ENCODE measurements around the gene HDAC10. TPM values are rescaled to one million over a fixed set of nuclear protein-coding genes. Genes with fewer than 3 reads are reported as not detected.
A peak's percentile ranks its signal among the peaks of the same experiment; 100 is the strongest.
"Not testable (repeated sequence)": the region's sequence is repeated elsewhere in the genome, so short reads cannot be mapped to it uniquely, and the experiment has no call there.

Gene HDAC10
- total RNA-seq, 1 experiment from 2014 or later, result 4.2 TPM

DNA sequence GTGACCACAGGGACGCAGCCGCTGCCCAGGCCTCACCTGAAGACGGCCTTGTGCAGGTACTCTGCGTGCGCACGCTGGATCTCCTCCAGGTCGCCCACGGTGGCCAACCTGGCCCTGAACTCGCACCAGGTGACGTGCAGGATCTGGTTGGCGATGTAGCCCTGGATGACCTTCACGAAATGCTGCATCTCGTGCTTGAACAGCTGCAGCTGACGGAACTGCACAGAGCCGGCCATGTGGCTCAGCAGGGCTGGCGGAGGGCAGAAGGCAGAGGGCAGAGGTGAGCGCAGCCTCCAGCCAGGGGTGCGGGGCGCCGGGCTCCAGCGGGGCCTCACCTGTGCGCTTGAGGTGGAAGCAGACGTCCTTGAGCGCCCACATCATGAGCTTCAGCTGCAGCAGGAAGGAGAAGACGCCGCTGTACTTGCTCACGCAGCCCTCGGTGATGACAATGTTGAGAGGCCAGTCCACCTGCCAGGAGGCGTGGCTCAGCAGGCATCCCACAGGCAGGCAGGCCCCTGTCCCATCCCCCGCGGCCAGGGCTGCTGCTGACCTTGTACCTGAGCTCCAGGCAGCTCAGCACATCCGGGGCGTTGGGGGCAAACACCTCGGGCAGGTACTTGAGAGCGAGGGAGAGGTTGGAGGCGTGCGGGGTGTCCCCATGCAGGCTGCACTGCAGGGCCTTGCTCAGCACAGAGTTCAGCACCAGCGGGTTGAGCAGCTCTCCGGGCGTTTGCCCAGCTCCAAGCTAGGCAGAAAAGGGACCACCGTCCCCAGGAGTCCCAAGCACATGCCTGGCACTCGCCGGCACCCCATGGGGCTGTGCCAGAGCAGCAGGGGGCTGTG is 32.7 kb downstream of the HDAC10 start:
- no peak for DNase-seq (ENCODE audit: low read depth)

DNA sequence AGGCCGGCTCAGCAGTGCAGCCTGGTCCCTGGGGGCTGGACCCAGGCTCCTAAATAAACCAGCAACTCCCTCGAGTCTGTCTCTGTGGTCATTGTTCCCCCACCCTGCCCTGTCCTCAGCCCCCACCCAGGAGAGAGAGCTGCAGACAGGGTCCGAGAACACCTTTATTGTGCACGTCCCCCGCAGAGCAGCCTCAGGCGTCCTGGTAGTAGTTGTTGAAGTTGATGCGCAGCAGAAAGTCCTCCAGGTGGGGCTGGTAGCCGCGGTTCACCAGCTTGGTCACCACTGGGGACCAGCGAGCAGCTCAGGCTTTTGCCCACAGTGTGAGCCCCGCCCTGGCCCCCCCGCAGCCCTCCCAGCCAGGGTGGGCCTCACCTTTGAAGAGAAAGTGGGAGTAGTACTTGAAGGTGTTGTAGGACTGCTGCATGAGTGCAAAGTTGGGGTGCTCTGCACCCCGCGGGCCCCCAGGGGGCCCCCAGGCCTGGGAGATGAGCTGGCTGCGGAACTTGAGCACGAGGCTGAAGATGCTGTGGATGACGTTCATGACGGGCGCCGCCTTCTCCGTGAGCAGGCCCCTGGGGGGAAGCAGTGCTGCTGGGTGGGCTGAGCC is 33.4 kb downstream of the HDAC10 start:
- DNase-seq (ENCODE audit: low read depth), result no peak

DNA sequence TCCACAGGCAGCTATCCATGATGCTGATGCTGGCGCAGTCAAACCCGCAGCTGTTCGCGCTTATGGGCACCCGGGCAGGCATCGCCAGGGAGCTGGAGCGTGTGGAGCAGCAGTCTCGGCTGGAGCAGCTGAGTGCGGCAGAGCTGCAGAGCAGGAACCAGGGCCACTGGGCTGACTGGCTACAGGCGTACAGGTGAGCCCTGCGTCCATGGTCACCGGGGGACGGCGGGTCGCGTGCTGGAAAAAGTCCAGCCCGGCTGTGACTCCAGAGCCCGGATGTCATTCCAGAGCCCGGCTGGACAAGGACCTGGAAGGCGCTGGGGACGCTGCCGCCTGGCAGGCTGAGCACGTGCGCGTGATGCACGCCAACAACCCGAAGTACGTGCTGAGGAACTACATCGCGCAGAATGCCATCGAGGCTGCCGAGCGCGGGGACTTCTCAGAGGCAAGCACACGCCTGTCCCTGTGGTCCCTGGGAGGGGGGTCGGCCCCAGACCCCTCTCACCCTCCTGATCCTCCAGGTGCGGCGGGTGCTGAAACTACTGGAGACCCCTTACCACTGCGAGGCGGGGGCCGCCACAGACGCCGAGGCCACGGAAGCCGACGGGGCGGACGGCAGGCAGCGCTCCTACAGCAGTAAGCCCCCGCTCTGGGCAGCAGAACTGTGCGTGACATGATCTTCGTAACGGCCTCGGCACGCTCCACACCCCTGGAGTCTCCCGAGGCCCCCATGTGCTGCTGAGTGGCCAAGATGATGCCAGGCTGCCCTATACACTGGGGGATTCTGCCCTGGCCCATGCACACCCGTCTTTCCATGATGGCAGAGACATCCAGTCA is 34.2 kb downstream of the HDAC10 start:
- no peak for DNase-seq (ENCODE audit: low read depth)

DNA sequence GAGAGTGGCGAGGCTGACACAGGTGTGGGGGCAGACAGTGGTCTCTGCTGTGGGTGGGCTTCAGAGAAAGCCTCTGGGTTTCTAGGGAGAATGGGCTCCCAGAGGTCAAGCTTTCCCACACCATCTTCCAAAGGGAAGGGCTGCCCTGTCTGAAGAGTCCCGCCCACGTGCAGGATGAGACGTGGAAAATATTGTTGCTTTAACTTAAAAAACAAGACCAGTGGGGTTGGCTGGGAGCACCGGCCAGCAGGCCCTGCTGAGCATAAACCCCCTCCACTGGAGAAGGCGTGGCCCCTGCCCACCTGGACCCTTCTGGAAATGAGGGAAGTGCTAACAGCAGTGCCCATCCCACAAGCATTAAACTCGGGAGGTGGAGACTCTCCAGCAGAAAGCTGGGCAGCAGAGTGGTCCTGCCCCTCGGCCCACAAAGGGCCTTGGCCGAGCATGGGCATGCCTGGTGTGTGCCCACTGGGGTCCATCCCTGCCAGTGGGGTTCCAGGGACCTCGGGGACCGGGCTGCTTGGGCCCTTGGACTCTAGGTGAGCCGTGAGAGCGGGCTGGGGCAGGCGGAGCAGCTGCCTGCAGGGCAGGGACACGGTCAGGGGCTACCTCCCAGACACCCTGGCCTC is 34.9 kb downstream of the HDAC10 start:
- DNase-seq (ENCODE audit: low read depth), result no peak

DNA sequence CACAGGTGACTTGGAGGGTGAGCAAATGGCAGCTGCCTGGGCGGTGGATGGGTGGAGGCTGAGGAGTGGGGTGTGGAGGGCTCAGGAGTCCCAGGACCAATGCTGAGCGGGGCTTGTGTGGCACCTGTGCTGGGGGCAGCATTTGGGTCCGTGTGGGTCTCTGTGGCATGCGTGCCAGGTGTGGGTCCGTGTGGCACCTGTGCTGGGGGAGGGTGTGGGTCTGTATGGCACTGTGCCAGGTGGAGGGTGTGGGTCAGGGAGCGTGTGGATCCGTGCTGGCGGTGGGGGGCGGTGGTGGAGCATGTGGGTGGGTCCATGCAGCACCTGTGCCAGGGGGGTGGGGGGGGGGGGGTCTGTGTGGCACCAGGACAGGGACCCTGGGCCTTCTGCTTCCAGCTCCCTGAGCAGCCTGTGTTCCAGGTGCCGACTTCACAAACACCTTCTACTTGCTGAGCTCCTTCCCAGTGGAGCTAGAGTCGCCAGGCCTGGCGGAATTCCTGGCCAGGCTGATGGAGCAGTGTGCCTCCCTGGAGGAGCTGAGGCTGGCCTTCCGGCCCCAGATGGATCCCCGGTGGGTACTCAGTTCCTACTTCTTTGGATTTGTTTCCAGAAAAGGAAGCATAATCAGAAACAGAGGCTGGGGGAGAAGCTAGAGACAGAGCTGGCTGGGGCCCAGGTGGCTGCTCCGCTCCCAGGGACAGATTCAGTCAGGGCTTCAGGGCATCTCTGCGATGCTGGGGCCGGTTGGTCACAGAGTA is 35.6 kb downstream of the HDAC10 start:
- DNase-seq (ENCODE audit: low read depth), result no peak

DNA sequence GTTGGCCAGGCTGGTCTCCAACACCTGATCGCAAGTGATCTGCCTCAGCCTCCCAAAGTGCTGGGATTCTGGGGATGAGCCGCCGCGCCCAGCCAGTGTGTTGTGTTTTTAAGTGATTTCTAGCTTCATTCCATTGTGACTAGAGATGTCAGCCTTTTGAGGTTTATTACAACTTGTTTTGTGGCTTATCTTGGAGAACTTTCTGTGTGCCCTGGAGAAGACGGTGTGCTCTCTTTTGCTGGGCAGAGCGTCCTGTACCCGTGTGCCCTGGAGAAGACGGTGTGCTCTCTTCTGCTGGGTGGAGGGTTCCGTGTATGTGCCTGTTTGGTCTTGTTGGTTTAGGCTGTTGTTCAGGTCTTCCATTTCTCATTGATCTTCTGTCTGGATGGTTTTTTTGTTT is 37.8 kb downstream of the HDAC10 start:
- no peak for DNase-seq (ENCODE audit: low read depth)

DNA sequence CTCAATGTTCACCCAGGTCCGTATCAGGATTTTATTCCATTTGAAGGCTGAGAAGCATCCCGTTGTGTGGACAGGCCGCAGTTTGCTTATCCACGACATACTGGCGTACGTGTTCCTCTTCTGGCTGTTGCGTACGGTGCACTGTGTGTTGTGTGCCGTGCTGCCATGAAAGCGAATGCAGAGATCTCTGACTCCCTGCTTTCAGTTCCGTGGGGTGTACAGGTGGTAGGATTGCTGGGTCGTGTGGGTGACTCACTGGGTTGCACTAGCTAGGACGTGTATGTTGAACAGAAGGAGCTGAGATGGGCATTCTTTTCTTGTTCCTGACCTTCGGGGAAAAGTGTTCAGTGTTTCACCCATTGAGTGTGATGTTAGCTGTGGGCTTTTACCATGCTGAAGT is 39.9 kb downstream of the HDAC10 start:
- DNase-seq (ENCODE audit: low read depth), result no peak

DNA sequence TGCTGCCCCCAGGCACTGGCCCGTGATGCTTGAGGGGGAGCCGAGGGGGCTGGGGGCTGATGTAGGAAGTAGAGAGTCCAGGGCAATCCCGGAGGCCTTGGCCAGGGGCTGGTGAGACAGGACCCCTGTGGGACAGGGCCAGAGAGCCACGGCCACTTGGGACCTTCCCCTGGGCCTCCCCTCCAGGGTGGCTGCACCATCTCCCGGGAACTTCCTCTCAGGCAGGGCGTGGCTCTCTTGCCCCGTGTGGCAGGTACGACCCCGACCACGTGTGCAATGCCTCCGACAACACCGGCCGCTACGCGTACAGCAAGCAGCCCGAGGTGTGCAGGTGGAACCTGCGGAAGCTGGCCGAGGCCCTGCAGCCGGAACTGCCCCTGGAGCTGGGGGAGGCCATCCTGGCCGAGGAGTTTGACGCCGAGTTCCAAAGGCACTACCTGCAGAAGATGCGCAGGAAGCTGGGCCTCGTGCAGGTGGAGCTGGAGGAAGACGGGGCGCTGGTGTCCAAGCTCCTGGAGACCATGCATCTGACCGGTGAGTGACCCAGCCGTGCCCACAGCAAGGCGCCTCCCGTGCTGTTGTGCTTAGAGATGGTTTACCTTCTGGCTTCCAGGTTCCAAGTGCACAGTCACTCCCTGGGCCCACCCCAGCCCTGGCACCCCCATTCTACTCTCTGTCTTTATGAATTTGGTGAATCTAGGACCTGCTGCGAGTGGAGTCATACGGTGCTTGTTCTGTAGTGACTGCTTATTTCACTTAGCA is 40.5 kb downstream of the HDAC10 start:
- DNase-seq (ENCODE audit: low read depth), result no peak

DNA sequence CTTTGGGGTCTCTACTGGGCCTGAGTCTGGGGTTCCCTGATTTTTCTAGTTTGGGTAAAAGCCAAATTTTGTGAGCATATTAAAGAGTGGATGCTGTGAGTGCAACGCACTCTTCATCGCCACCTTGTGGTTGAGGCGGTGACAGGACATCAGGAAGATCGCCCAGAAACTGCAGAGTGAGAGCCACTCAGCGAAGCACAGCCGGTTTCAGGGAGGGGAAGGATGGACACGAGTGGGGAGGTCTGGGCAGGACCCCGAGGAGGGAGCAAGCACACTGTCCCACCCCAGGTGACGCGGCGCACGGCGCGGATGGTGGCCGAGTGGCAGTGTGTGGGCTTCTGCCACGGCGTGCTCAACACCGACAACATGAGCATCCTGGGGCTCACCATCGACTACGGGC is 41.2 kb downstream of the HDAC10 start:
- peak; percentile 53 for DNase-seq (ENCODE audit: low read depth)

DNA sequence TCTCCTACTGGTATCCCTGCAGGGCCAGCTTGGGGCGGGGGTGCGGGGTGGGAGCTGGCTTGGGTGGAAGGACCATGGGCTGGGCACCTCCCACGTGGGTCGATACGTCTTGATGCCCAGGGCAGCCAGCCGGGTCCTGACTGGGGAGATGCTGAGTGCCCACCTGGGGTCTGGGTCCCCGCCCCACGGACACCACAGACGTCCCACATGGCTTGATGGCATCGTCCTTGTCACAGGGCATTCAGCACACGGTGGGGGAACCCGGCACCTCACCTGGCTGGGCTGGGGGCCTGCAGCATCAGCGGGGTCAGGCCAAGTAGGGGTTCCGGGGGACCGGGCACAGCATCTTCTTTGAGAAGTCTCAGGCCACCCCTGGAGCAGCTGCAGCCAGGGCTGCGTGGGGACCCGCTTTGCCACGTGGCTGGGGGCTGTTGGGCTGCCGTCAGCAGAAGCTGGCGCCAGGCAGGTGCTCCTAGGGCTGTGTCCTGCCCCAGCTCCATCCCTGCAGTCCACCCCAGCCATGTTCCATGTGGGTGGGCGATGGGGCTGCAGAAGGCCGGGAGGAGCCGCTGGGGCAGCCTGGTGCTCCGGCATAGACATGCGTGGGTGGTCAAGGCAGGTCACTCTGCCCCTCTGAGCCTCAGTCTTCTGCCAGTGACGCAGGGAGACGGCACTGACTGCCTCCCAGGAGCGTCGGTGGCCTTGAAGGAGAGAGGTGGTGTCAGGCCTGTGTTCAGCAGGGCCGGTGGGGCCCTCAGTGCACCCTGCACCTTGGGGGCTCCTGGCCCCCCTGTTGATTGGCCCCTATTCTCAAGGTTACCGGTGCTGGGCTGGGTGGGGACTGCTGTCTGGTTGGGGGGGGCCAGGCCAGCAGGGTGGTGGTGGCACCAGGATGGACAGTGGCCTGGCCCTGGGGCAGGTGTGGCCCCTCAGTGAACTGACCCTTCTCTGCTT is 41.8 kb downstream of the HDAC10 start:
- DNase-seq (ENCODE audit: low read depth), result no peak

DNA sequence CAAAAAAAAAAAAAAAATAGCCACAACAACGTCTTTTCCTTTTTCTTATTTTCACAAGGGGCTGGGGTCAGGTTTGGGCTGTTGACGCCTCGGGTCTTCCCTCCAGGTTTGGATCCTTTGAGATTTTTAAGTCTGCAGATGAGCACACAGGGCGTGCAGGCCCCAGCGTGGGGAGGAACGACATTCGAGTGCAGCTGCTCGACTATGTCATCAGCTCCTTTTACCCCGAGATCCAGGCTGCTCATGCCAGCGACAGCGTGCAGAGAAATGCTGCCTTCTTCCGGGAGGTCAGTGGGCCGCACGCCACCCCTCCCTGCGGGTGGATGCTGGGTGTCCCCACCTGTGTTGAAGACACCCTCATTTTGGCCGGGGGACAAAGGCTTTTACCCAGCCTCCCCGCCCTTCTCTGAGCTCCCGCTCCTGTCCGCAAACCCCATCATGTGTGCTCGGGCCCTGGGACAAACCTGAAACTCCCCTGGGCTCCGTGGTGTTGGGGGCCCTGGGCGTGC is 42.6 kb downstream of the HDAC10 start:
- DNase-seq (ENCODE audit: low read depth), result no peak

DNA sequence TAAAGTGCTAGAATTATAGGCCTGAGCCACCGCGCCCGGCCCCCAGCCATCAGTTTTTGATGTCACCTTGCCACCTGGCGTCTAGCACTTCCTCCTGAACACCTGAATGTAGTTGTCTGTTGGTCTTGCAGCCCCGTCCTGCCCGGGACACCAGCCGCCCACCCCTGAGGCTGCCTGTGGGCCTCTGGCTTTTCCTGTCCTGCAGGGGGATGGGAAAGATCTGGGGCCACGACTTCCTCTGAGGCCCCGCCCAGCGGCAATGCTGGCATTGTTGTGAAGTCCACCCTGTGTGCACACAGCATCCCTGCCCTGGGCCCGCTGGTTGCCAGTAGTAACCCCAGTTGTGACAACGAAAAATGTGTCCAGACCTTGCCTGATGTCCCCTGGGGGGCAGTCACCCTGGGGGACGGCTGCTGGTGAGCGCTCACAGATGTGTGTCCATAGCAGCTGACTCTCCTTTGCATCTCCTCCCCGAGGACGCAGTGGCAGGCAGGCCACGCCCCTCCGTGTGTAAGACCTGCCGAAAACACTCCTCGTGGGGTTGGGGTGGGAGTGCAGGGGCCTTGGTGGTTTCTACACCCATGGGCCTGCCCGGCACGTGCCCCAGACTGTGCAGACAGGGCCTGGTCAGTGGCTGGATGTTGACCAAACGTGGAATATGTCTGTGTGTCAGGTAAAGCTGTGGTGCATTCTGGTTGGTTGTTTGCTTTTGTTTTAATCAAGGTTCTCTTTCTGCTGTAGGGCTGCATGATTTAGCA is 43.5 kb downstream of the HDAC10 start:
- DNase-seq (ENCODE audit: low read depth), result no peak

DNA sequence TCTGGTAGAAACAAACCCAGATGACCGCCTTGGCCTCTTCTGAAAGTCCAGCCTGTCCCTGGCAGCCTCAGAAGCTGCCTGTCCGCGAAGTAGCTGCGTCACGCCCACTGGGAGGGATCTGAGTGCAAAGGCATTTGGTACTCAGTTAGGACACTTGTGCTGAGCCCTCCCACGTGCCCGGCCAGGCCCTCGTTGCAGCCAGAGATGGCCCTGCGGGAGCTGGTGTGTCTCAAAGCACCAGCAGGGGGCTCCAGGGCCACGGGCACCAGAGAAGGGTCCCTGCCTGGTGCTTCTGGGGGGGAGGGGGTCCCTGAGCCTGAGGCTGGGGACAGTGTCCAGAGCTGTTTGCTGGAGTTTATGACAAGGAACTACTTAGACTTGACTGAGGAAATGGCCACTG is 44.5 kb downstream of the HDAC10 start:
- DNase-seq (ENCODE audit: low read depth), result no peak

DNA sequence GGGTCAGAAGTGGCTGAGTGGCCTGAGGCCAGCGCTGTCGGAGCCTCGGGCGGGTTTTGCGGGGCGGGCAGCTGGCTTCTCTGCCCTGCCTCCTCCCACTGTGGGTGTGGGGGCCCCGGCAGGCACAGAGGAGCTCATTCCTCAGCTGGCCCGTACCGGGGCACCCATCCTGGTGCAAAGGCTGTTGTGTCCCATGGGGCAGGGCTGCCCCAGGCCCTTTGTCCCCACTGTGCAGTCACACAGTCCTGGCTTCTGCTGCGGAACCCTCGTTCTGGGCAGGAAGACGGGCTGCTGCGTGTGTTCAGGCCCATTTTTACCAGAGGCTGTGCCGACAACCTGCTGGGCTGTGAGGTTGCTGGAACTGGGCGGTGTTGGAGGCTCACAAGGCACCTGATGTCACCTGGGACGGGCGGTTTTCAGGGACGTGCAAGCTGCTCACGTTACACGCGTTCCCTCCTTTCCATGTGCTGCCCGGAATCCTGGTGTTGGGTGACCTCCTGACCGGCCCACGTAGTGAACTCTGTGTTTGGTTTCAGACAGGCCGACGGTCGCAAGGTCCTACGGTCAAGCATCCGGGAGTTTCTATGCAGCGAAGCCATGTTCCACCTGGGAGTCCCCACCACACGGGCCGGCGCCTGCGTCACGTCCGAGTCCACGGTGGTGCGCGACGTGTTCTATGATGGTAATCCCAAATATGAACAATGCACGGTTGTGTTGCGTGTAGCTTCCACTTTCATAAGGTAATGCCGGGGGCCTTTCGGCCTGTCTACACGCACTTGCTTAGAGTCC is 45.1 kb downstream of the HDAC10 start:
- DNase-seq (ENCODE audit: low read depth), result no peak

DNA sequence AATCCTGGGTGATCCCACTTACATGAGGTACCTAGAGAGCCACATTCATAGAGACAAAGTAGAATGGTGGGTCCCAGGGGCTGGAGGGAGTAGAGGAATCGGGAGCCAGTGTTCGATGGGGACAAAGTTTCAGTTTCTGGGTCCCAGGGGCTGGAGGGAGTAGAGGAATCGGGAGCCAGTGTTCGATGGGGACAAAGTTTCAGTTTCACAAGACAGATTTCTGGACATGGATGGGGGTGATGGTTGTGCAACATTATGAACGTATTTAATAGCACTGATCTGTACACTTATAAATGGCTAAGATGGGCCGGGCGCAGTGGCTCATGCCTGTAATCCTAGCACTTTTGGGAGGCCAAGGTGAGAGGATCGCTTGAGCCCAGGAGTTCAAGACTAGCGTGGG is 46.1 kb downstream of the HDAC10 start:
- DNase-seq (ENCODE audit: low read depth), result not testable (repeated sequence)

DNA sequence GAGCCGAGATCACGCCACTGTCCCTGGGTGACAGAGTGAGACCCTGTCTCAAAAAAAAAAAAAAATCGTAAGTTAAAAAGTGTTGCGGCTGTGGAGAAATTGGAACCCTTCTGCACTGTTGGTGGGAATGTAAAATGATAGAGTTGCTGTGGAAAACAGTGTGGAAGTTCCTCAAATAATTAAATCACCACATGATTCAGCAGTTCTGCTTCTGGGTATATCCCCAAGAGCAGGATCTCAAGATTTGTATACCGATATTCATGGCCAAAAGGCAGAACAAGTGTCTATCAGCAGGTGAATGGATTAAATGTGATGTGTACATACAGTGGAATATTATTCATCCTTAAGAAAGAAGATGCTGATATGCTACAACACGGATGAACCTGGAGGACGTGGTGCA is 46.5 kb downstream of the HDAC10 start:
- DNase-seq (ENCODE audit: low read depth), result no peak

DNA sequence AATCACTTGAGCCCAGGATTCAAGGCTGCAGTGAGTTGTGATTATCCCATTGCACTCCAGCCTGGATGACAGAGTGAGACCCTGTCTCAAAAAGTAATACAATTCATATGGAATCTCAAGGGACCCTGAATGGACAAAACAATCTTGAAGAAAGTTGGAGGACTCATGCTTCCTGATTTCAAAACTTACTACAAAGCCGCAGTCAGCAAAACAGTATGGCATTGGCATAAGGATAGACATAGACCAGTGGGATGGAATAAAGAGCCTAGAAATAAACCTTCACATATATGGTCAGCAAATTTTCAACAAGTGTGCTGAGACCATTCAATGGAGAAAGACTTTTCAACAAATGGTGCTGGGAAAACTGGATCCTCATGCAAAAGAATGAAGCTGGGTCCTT is 47.8 kb downstream of the HDAC10 start:
- no peak for DNase-seq (ENCODE audit: low read depth)
